Stimulated activated CD8-positive, alpha-beta memory T cell treated with anti-CD3 and anti-CD28 coated beads, Interleukin-15, amount 100 ng/mL, for 24 hours (primary cell): Measurements from ENCODE around the gene BCL2L11.

Experiments used
- DNase-seq: peaks from one replicate; pipeline ENCODE4 v3.0.0-alpha.2; 2020; ENCODE audit warnings: low read depth

Gene BCL2L11

GRCh38 chr2:111143107-111143842, 22.6 kb downstream of the BCL2L11 start:
- DNase-seq: no peak

GRCh38 chr2:111143843-111144198, 23.1 kb downstream of the BCL2L11 start:
- no peak for DNase-seq

- DNase-seq: no peak
Measured at GRCh38 chr2:111145103-111145760, 24.5 kb downstream of the BCL2L11 start.

- DNase-seq: no peak
Measured at GRCh38 chr2:111145951-111146350, 25.2 kb downstream of the BCL2L11 start.

GRCh38 chr2:111148225-111148873, 27.6 kb downstream of the BCL2L11 start:
- no peak for DNase-seq

- DNase-seq: no peak
Measured at GRCh38 chr2:111148925-111149324, 28.2 kb downstream of the BCL2L11 start.

GRCh38 chr2:111149882-111150455, 29.3 kb downstream of the BCL2L11 start:
- DNase-seq: no peak

GRCh38 chr2:111154758-111155157, 34.0 kb downstream of the BCL2L11 start:
- DNase-seq: no peak

- DNase-seq: no peak
Measured at GRCh38 chr2:111155610-111156009, 34.9 kb downstream of the BCL2L11 start.

- no peak for DNase-seq
Measured at GRCh38 chr2:111156529-111156928, 35.8 kb downstream of the BCL2L11 start.

GRCh38 chr2:111157071-111157661, 36.5 kb downstream of the BCL2L11 start:
- no peak for DNase-seq

- no peak for DNase-seq
Measured at GRCh38 chr2:111157798-111158197, 37.1 kb downstream of the BCL2L11 start.

GRCh38 chr2:111159641-111160040, 38.9 kb downstream of the BCL2L11 start:
- no peak for DNase-seq

- no peak for DNase-seq
Measured at GRCh38 chr2:111160758-111161157, 40.0 kb downstream of the BCL2L11 start.

GRCh38 chr2:111161971-111162370, 41.3 kb downstream of the BCL2L11 start:
- DNase-seq: no peak

GRCh38 chr2:111162718-111163331, 42.1 kb downstream of the BCL2L11 start:
- no peak for DNase-seq

GRCh38 chr2:111164078-111164477, 43.4 kb downstream of the BCL2L11 start:
- DNase-seq: no peak

GRCh38 chr2:111165084-111165483, 44.4 kb downstream of the BCL2L11 start:
- no peak for DNase-seq

GRCh38 chr2:111166115-111166514, 45.4 kb downstream of the BCL2L11 start:
- no peak for DNase-seq

- no peak for DNase-seq
Measured at GRCh38 chr2:111167076-111167862, 46.6 kb downstream of the BCL2L11 start.

- DNase-seq: no peak
Measured at GRCh38 chr2:111167863-111168162, 47.1 kb downstream of the BCL2L11 start.
